Measurements from ENCODE around the gene CASK.
"Not testable (repeated sequence)": the region's sequence is repeated elsewhere in the genome, so short reads cannot be mapped to it uniquely, and the experiment has no call there.

CASK gene

DNA sequence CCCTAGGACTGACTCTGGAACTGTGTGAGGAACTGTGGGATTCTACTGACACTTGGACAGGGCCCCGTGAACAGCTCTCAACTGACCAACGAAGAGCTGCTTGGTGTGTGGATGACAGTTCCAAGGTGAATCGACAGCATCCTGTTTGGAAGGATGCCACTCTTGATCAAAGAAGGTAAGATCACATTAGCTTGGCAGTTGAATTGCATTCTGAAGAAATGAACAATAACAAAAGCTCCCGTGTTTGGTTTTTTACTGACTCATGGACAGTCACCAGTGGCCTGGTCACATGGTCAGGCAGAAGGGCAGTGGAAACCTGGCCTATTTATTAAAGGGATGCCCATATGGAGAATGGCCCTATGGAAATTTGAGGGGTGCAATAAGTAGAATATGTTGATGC lies 267.7 kb downstream of the CASK start:
- no peak overlapping the region for H3K4me3 ChIP-seq (ENCODE audit: control insufficient read depth, low read depth, low read length)
- TF ChIP-seq, protein P1, sequence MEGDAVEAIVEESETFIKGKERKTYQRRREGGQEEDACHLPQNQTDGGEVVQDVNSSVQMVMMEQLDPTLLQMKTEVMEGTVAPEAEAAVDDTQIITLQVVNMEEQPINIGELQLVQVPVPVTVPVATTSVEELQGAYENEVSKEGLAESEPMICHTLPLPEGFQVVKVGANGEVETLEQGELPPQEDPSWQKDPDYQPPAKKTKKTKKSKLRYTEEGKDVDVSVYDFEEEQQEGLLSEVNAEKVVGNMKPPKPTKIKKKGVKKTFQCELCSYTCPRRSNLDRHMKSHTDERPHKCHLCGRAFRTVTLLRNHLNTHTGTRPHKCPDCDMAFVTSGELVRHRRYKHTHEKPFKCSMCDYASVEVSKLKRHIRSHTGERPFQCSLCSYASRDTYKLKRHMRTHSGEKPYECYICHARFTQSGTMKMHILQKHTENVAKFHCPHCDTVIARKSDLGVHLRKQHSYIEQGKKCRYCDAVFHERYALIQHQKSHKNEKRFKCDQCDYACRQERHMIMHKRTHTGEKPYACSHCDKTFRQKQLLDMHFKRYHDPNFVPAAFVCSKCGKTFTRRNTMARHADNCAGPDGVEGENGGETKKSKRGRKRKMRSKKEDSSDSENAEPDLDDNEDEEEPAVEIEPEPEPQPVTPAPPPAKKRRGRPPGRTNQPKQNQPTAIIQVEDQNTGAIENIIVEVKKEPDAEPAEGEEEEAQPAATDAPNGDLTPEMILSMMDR (conservative IDR thresholded peaks at IDR 0.05; ENCODE audit: control insufficient read depth, insufficient read depth, low read depth, low read length), result no peak
- peak; percentile 55 for DNase-seq (ENCODE audit: low read depth)

DNA sequence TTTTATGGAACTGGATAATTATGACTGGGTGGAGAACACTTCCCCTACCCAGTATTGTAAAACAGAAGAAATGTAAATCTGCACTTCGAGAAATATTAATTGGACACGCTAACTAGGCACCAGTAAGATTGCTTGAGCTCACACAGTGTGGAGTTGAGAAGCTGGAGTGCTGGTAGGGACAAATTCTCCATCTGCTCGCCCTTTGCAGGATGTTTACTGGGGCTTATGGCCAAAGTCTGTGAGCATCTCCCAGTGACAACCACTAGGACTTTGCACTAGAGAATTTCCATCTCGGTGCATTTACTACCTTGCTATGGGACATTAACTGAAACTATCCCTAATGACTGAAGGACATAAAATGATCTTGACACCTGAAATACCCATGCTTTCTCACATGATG lies 268.3 kb downstream of the CASK start:
- TF ChIP-seq, protein P1 (conservative IDR thresholded peaks at IDR 0.05; ENCODE audit: control insufficient read depth, insufficient read depth, low read depth, low read length), result no peak
- no peak overlapping the region for H3K4me3 ChIP-seq (ENCODE audit: control insufficient read depth, low read depth, low read length)
- no peak for DNase-seq (ENCODE audit: low read depth)

DNA sequence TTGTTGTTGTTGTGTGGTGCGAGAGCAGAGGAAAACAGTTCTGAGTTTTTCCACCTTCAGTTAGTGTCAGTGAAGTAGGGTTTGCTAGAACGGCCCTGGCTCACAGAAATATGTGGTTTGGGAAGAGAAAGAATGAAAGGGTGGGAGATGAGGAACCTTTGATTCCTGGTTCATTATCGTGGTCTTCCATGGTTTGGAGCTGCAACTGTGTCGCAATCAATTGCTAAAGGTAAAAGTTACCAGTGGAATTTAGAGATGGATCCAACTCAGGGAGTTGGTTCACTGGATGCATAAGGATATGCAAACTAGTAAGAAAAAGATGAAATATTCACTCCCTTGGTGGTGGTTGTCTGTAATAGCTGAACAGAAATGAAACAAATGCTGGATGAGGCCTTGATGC lies 270.2 kb downstream of the CASK start:
- TF ChIP-seq, protein P1 (conservative IDR thresholded peaks at IDR 0.05; ENCODE audit: control insufficient read depth, insufficient read depth, low read depth, low read length), result no peak
- no peak for DNase-seq (ENCODE audit: low read depth)
- H3K4me3 ChIP-seq (ENCODE audit: control insufficient read depth, low read depth, low read length), result no peak overlapping the region

DNA sequence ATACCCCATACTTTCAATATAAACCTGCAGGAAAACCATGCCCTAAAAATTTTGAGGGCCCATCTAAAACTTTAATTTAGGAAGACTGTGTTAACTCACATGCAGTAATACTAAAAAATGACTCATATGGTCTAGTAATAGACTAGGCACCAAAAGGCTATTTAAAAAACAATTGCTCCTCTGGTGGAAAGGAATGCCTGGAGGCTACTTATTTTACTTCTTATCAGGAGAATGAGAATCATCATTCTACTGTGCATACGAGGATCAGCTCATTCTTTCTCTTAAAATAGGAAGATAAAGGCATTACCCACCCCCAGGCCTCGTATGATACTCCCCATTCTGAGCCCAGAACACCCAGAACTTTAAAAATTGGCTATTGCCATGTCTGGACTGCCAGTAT lies 277.2 kb downstream of the CASK start:
- not testable (repeated sequence) for DNase-seq (ENCODE audit: low read depth)

DNA sequence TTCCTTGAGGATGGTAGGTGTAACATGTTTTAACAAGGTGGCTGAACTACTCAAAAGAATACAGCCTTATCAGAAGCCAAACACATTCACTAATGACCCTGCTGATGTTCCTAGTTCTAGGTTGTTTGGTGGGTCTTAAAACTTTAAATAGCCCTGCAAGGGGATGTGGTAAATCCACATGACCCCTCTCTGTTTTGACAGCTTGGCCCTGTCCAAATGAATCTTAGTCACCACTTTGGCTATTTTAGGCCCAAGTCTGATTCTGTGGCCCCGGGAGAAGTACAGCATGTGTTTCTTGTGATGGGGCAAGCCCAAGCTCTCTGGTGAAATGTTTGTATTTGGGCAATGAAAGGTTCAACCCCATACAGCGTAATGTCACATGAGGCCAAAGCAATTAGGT lies 289.1 kb downstream of the CASK start:
- peak; percentile 35 for DNase-seq (ENCODE audit: low read depth)
- TF ChIP-seq, protein P1 (conservative IDR thresholded peaks at IDR 0.05; ENCODE audit: control insufficient read depth, insufficient read depth, low read depth, low read length), result no peak
- H3K4me3 ChIP-seq (ENCODE audit: control insufficient read depth, low read depth, low read length), result no peak overlapping the region

More for the DNA sequence above, 277.2 kb downstream of the CASK start:
- not testable (repeated sequence) for H3K4me3 ChIP-seq (ENCODE audit: control insufficient read depth, low read depth, low read length)

DNA sequence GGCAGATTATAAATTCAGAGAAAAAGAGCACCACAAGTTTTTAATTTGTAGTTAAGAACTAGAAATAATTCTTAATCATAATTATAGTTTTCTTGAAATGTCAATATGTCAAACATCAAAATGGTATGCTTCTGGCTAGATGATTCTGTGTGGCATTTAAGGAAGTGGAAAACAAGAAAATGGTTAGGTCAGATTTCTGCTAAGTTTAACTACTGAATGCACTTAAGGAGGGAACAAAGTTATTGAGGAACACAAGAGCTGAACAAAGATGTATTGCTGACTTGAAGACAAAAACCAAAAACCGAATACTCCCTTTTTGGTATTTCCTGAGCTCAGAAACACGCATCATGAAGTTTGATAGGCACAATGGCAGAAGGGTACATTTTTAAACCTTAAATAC lies 293.3 kb downstream of the CASK start:
- TF ChIP-seq, protein P1 (conservative IDR thresholded peaks at IDR 0.05; ENCODE audit: control insufficient read depth, insufficient read depth, low read depth, low read length), result no peak
- no peak for DNase-seq (ENCODE audit: low read depth)

DNA sequence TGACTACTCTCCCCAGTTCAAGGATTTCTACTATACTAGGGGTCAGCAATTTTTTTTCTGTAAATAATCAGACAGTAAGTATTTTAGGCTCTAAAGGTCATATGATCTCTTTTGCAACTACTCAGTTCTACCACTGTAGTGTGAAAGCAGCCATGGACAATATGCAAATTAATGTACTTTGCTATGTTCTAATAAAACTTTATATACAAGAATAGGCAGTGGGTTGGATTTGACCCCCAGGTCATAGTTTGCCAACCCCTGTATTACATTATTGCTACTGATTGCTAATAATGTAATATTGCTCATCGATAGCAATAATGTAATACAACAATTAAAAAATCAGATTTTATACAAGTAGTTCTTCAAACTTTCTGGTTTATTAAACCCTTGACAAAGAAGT lies 293.8 kb downstream of the CASK start:
- TF ChIP-seq, protein P1 (conservative IDR thresholded peaks at IDR 0.05; ENCODE audit: control insufficient read depth, insufficient read depth, low read depth, low read length), result no peak
- DNase-seq (ENCODE audit: low read depth), result no peak
- H3K4me3 ChIP-seq (ENCODE audit: control insufficient read depth, low read depth, low read length), result no peak overlapping the region

More for the DNA sequence above, 293.3 kb downstream of the CASK start:
- no peak overlapping the region for H3K4me3 ChIP-seq (ENCODE audit: control insufficient read depth, low read depth, low read length)

Measured in fibroblast of mammary gland (primary cell).